Liver (tissue), 9 donors: Measurements from ENCODE around the gene PHYKPL. TPM values are rescaled to one million over a fixed set of nuclear protein-coding genes. Genes with fewer than 3 reads are reported as not detected.

Experiments
- DNase-seq: peaks from one replicate; pipeline ENCODE4 v3.0.0-alpha.2; 2017; ENCODE audit warnings: low spot score
- H3K27ac ChIP-seq, 2 donors: one replicate each; pipeline ENCODE4 v1.7.0; 2013; ENCODE audit warnings: inconsistent platforms in 2 of 2, low read length in 2 of 2, control low read depth in 1 of 2, low read depth in 1 of 2, mild to moderate bottlenecking in 1 of 2
- H3K27me3 ChIP-seq, 4 donors: one replicate each; pipeline versions ENCODE4 v1.6.1 to v1.7.0; 2013; ENCODE audit warnings: low read length in 3 of 4, inconsistent platforms in 1 of 4, mild to moderate bottlenecking in 1 of 4, moderate library complexity in 1 of 4; ENCODE audit not compliant: control insufficient read depth in 4 of 4, insufficient read depth in 4 of 4
- H3K36me3 ChIP-seq, 4 donors: one replicate each; pipeline versions ENCODE4 v1.6.1 to v1.7.0; 2013; ENCODE audit warnings: low read length in 3 of 4, mild to moderate bottlenecking in 3 of 4, low read depth in 1 of 4, moderate library complexity in 1 of 4; ENCODE audit not compliant: control insufficient read depth in 4 of 4, insufficient read depth in 3 of 4
- H3K4me1 ChIP-seq, 4 donors: one replicate each; pipeline versions ENCODE4 v1.6.1 to v1.7.0; 2013; ENCODE audit warnings: low read length in 3 of 4, mild to moderate bottlenecking in 3 of 4, moderate library complexity in 1 of 4; ENCODE audit not compliant: control insufficient read depth in 4 of 4, insufficient read depth in 4 of 4
- H3K4me3 ChIP-seq, 3 donors: one replicate each; pipeline versions ENCODE4 v1.6.1 to v1.7.0; 2013; ENCODE audit warnings: low read length in 3 of 3, control low read depth in 1 of 3, low read depth in 1 of 3, mild to moderate bottlenecking in 1 of 3
- H3K9ac ChIP-seq, 2 donors: one replicate each; pipeline ENCODE4 v1.7.0; 2013; ENCODE audit warnings: low read length in 2 of 2, mild to moderate bottlenecking in 2 of 2, moderate library complexity in 2 of 2, control low read depth in 1 of 2, low read depth in 1 of 2
- H3K9me3 ChIP-seq, 4 donors: one replicate each; pipeline versions ENCODE4 v1.6.1 to v1.7.0; 2013; ENCODE audit warnings: low read length in 3 of 4; ENCODE audit not compliant: control insufficient read depth in 4 of 4
- CTCF ChIP-seq: fragments of 150-350 bp; IDR thresholded peaks from 2 replicates; pipeline ENCODE4 v1.5.1; 2017; ENCODE audit warnings: improper control_type of control experiment, low read depth, low read length; ENCODE audit not compliant: missing input control
- EGR1 ChIP-seq, 2 donors: IDR thresholded peaks; 2 replicates each; pipeline ENCODE4 v1.6.1; 2016 to 2018; ENCODE audit warnings: antibody characterized with exemption in 2 of 2, low read depth in 2 of 2
- FOXA1 ChIP-seq: IDR thresholded peaks from 2 replicates; pipeline ENCODE4 v1.6.1; 2016; ENCODE audit warnings: antibody characterized with exemption
- FOXA2 ChIP-seq: IDR thresholded peaks from 2 replicates; pipeline ENCODE4 v1.6.1; 2016; ENCODE audit warnings: antibody characterized with exemption
- GABPA ChIP-seq, 2 donors: IDR thresholded peaks in 1 of 2; conservative IDR thresholded peaks in 1 of 2; 2 replicates each; pipeline ENCODE4 v1.6.1; 2016; ENCODE audit warnings: antibody characterized with exemption in 2 of 2, mild to moderate bottlenecking in 1 of 2, moderate library complexity in 1 of 2
- HNF4A ChIP-seq, 2 donors: conservative IDR thresholded peaks; 2 replicates each; pipeline ENCODE4 v1.6.1; 2016; ENCODE audit warnings: antibody characterized with exemption in 2 of 2, mild to moderate bottlenecking in 2 of 2
- NR2F2 ChIP-seq: IDR thresholded peaks from 2 replicates; pipeline ENCODE4 v1.6.1; 2016; ENCODE audit warnings: antibody characterized with exemption
- RAD21 ChIP-seq, 2 donors: IDR thresholded peaks; 2 replicates each; pipeline ENCODE4 v1.6.1; 2016; ENCODE audit warnings: antibody characterized with exemption in 2 of 2, mild to moderate bottlenecking in 2 of 2
- RXRA ChIP-seq, 2 donors: IDR thresholded peaks; 2 replicates each; pipeline ENCODE4 v1.6.1; 2017 to 2018; ENCODE audit warnings: antibody characterized with exemption in 2 of 2, mild to moderate bottlenecking in 1 of 2
- SP1 ChIP-seq: IDR thresholded peaks from 2 replicates; pipeline ENCODE4 v1.6.1; 2018; ENCODE audit warnings: antibody characterized with exemption, mild to moderate bottlenecking
- YY1 ChIP-seq: IDR thresholded peaks from 2 replicates; pipeline ENCODE4 v1.6.1; 2016; ENCODE audit warnings: antibody characterized with exemption, mild to moderate bottlenecking
- ZBTB33 ChIP-seq: IDR thresholded peaks from 2 replicates; pipeline ENCODE4 v1.6.1; 2016; ENCODE audit warnings: antibody characterized with exemption
- WGBS: extraction: QIAGEN DNeasy Blood & Tissue Kit; methylation state at CpG from one replicate; pipeline ENCODE4 v1.1.7; 2013; 5-methylcytosine and 5-hydroxymethylcytosine counted together
- polyA plus RNA-seq, 2 donors: library from polyadenylated mRNA; stranded (reverse) in 1 of 2; unstranded in 1 of 2; fragments of 200-250 nt in 1 of 2; fragments of >200 nt in 1 of 2; fragmentation: Nextera tagmentation in 1 of 2; extraction: Ambion mirVana in 1 of 2; gene quantifications; one replicate each; pipeline versions ENCODE4 v1.2.1 to v1.2.3, GENCODE V29; 2013 to 2015
- total RNA-seq, 2 donors: library from RNA; depleted of rRNA; stranded (reverse); fragments of >200 nt; gene quantifications; one replicate each; pipeline ENCODE4 v1.2.3, GENCODE V29; 2014
- TF ChIP-seq, protein P1 (sequence below): IDR thresholded peaks from 2 replicates; pipeline ENCODE4 v1.6.1; 2016; ENCODE audit warnings: antibody characterized with exemption
- TF ChIP-seq, protein P2 (sequence below): IDR thresholded peaks from 2 replicates; pipeline ENCODE4 v1.6.1; 2016; ENCODE audit warnings: antibody characterized with exemption
- TF ChIP-seq, protein P3 (sequence below): IDR thresholded peaks from 2 replicates; pipeline ENCODE4 v1.6.1; 2016; ENCODE audit warnings: antibody characterized with exemption, mild to moderate bottlenecking
- donor health status: healthy.
- donor health status: healthy.
- donor health status: healthy.
- donor health status: healthy.
- donor health status: healthy.

PHYKPL gene
- total and polyA plus RNA-seq, 4 donors, result 25.6 to 103 (median 45.0) TPM

- H3K9me3 ChIP-seq, result no peaks in the 10 kb centered on the region
- no peak overlapping the region for H3K27ac ChIP-seq
- no peak for DNase-seq
- H3K4me3 ChIP-seq, result no peak overlapping the region
- H3K27me3 ChIP-seq, result no peaks in the 10 kb centered on the region
- H3K36me3 ChIP-seq, result peaks cover 5 to 55% (median 37%) of the 10 kb centered on the region in 4 donors
- no peak for TF ChIP-seq GABPA (IDR thresholded peaks at IDR 0.05 in 1 of 2, conservative IDR thresholded peaks at IDR 0.05 in 1 of 2)
- no peak for TF ChIP-seq SP1
- TF ChIP-seq, protein P1, sequence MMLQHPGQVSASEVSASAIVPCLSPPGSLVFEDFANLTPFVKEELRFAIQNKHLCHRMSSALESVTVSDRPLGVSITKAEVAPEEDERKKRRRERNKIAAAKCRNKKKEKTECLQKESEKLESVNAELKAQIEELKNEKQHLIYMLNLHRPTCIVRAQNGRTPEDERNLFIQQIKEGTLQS, result no peak
- TF ChIP-seq ZBTB33, result no peak
- TF ChIP-seq HNF4A (conservative IDR thresholded peaks at IDR 0.05), result no peak
- no peak for TF ChIP-seq YY1
- TF ChIP-seq NR2F2, result no peak
- TF ChIP-seq, protein P2, sequence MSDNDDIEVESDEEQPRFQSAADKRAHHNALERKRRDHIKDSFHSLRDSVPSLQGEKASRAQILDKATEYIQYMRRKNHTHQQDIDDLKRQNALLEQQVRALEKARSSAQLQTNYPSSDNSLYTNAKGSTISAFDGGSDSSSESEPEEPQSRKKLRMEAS, result no peak
- no peak for TF ChIP-seq RXRA (IDR thresholded peaks at IDR 0.05)
- no peak for TF ChIP-seq FOXA2
- no peak for TF ChIP-seq CTCF
- TF ChIP-seq, protein P3, sequence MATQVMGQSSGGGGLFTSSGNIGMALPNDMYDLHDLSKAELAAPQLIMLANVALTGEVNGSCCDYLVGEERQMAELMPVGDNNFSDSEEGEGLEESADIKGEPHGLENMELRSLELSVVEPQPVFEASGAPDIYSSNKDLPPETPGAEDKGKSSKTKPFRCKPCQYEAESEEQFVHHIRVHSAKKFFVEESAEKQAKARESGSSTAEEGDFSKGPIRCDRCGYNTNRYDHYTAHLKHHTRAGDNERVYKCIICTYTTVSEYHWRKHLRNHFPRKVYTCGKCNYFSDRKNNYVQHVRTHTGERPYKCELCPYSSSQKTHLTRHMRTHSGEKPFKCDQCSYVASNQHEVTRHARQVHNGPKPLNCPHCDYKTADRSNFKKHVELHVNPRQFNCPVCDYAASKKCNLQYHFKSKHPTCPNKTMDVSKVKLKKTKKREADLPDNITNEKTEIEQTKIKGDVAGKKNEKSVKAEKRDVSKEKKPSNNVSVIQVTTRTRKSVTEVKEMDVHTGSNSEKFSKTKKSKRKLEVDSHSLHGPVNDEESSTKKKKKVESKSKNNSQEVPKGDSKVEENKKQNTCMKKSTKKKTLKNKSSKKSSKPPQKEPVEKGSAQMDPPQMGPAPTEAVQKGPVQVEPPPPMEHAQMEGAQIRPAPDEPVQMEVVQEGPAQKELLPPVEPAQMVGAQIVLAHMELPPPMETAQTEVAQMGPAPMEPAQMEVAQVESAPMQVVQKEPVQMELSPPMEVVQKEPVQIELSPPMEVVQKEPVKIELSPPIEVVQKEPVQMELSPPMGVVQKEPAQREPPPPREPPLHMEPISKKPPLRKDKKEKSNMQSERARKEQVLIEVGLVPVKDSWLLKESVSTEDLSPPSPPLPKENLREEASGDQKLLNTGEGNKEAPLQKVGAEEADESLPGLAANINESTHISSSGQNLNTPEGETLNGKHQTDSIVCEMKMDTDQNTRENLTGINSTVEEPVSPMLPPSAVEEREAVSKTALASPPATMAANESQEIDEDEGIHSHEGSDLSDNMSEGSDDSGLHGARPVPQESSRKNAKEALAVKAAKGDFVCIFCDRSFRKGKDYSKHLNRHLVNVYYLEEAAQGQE, result no peak
- H3K9ac ChIP-seq, result no peak overlapping the region
- WGBS, result 97% methylated on average over 17 of the region's 17 CpGs
- peaks cover 9 to 32% (median 20%) of the 10 kb centered on the region in 4 donors for H3K4me1 ChIP-seq
Measured at GRCh38 chr5:178224403-178224802, 8.2 kb downstream of the PHYKPL start.

DNA sequence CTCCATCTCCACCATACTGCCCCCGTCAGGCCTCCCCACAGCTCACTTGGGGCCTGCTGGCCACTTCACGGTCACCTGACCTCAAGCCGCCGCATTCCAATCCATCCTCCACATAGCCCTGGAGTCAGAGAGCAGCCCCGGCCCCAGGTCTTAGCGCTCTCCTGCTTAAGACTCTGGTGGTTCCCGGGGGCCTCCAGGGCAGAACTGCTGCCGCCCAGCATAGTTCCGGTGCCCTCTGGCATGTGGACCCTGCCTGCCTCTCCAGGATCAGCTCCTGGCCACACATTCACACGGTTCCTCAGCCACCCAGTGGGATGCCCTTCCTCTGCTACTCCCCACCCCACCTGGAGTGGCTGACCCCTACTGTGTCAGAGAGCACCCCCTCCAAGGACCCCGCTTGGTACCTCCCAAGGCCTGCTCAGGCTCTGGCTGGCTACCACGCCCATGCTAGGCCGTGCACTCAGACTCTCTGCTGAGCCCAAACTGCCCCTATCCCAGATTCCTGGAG is 8.7 kb downstream of the PHYKPL start:
- H3K4me3 ChIP-seq, result no peak overlapping the region
- H3K36me3 ChIP-seq, result peaks cover 5 to 54% (median 36%) of the 10 kb centered on the region in 4 donors
- H3K27me3 ChIP-seq, result no peaks in the 10 kb centered on the region
- 87% methylated on average over 13 of the region's 13 CpGs for WGBS
- no peak for DNase-seq
- peaks cover 5 to 29% (median 16%) of the 10 kb centered on the region in 4 donors for H3K4me1 ChIP-seq
- TF ChIP-seq EGR1 (IDR thresholded peaks at IDR 0.05; ENCODE audit: low read depth in 2 of 2) (no peak), ZBTB33 (no peak), RAD21 (IDR thresholded peaks at IDR 0.05) (no peak), FOXA1 (no peak)
- H3K9ac ChIP-seq, result no peak overlapping the region
- H3K27ac ChIP-seq, result no peak overlapping the region
- H3K9me3 ChIP-seq, result no peaks in the 10 kb centered on the region
